ENCODE results near the gene MLYCD.

DNA sequence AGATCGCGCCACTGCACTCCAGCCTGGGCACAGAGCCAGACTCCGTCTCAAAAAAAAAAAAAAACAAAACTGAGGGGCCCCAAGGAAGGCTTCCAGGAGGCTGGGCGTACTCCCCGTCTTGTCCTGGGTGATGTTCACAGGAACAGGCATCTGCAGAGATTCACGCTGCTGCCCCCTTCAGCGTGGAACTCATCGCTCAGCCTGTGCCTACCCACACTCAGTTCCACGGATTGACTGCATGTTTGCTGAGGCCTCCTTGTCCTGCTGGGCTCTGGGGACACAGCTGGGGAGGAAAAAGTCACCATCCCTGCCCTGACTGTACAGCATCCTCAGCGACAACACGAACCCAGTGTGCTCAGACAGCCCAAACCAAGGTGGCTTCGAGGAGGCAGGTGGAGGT, 41.2 kb downstream of the MLYCD start:
- TF ChIP-seq, protein P1, sequence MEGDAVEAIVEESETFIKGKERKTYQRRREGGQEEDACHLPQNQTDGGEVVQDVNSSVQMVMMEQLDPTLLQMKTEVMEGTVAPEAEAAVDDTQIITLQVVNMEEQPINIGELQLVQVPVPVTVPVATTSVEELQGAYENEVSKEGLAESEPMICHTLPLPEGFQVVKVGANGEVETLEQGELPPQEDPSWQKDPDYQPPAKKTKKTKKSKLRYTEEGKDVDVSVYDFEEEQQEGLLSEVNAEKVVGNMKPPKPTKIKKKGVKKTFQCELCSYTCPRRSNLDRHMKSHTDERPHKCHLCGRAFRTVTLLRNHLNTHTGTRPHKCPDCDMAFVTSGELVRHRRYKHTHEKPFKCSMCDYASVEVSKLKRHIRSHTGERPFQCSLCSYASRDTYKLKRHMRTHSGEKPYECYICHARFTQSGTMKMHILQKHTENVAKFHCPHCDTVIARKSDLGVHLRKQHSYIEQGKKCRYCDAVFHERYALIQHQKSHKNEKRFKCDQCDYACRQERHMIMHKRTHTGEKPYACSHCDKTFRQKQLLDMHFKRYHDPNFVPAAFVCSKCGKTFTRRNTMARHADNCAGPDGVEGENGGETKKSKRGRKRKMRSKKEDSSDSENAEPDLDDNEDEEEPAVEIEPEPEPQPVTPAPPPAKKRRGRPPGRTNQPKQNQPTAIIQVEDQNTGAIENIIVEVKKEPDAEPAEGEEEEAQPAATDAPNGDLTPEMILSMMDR (conservative IDR thresholded peaks at IDR 0.05; ENCODE audit: low read depth, low read length), result no peak
- no peak for TF ChIP-seq EZH2 (IDR thresholded peaks at IDR 0.05; ENCODE audit: borderline replicate concordance, low read depth, low read length, poor library complexity, severe bottlenecking)

All from A673 (cell line).